ENCODE data around the gene TENT4B. TPM values are rescaled to one million over a fixed set of nuclear protein-coding genes. Genes with fewer than 3 reads are reported as not detected.

The TENT4B gene
- total RNA-seq, 1 donor from 2014 or later: 13.2 TPM

- ChIA-PET CTCF (interaction anchor here (1.3 to 2.4 kb wide), 2 partner anchors 48 to 527 kb away, joined by 5 to 6 read pairs; no protein-coding TSS in a partner anchor), POLR2A (interaction anchor here (0.6 to 16.1 kb wide), 7 partner anchors 10 to 123 kb away, joined by 3 to 244 read pairs (median 4); partner anchors contain the start of gene ADCY7)
- peaks cover 4% of the 10 kb centered on the region for H3K9me3 Mint-ChIP-seq
- no peaks in the 10 kb centered on the region for H3K27me3 Mint-ChIP-seq
- intact Hi-C loops (cut with micrococcal nuclease): no loop called here
- H3K36me3 Mint-ChIP-seq (ENCODE audit: low read depth): peaks cover 13% of the 10 kb centered on the region
- H3K4me1 Mint-ChIP-seq: peaks cover 99% of the 10 kb centered on the region
- DNase-seq (no peak), ATAC-seq (ENCODE audit: low read depth) (no peak)
- H3K4me3 Mint-ChIP-seq: peak overlapping the region; percentile 21
- H3K27ac Mint-ChIP-seq: peak overlapping the region; percentile 100
- no peak for TF ChIP-seq CTCF (IDR thresholded peaks at IDR 0.05)
Observed at GRCh38 chr16:50279504-50279865, 126.4 kb downstream of the TENT4B start.

GRCh38 chr16:50280932-50281331, 127.8 kb downstream of the TENT4B start:
- H3K27me3 Mint-ChIP-seq: no peaks in the 10 kb centered on the region
- H3K4me3 Mint-ChIP-seq: peak overlapping the region; percentile 69
- peaks cover 4% of the 10 kb centered on the region for H3K9me3 Mint-ChIP-seq
- H3K27ac Mint-ChIP-seq: peak overlapping the region; percentile 100
- no peak for DNase-seq
- peaks cover 12% of the 10 kb centered on the region for H3K36me3 Mint-ChIP-seq (ENCODE audit: low read depth)
- no peak for ATAC-seq (ENCODE audit: low read depth)
- CTCF ChIA-PET: no interaction called here
- peaks cover 100% of the 10 kb centered on the region for H3K4me1 Mint-ChIP-seq
- POLR2A ChIA-PET: interaction anchor here (1.1 to 16.1 kb wide), 5 partner anchors 12 to 461 kb away, joined by 3 to 244 read pairs (median 3); partner anchors contain the start of genes ADCY7 and CYLD
- no peak for TF ChIP-seq CTCF (IDR thresholded peaks at IDR 0.05)
- intact Hi-C loops (cut with micrococcal nuclease): loop anchor here (5.0 kb wide), 2 partner anchors 46 to 401 kb away; partner anchors contain the start of gene SNX20

Other genes starting within 250 kb of the TENT4B start
- 22.1 and 31.0 TPM in 2 replicates for gene CNEP1R1, start 128.1 kb upstream of the TENT4B start, total RNA-seq
- gene HEATR3, start 87.3 kb upstream of the TENT4B start, total RNA-seq: 16.1 and 17.8 TPM in 2 replicates
- gene ADCY7, start 113.2 kb downstream of the TENT4B start, total RNA-seq: 109 and 128 TPM in 2 replicates
- 60.3 and 65.2 TPM in 2 replicates for gene BRD7, start 215.7 kb downstream of the TENT4B start, total RNA-seq

All from activated B cell treated with CpG ODN at 0.5 μM for 24 hours (primary cell).